Panc1 (cell line): Measurements from ENCODE around the gene MSI2. TPM values are rescaled to one million over a fixed set of nuclear protein-coding genes. Genes with fewer than 3 reads are reported as not detected.

Experiments used
- ATAC-seq: fragments of 200-7000 bp; cut with Tn5 transposase; 2 replicates; pipeline ENCODE4 v1.9.1; 2020; ENCODE audit warnings: mild to moderate bottlenecking, moderate library complexity
- BruUV-seq: library from RNA; stranded (reverse); fragments of 400-500 nt; replicated peaks from 2 replicates; lab custom pipeline; 2021; lab: Mats Ljungman, UMichigan
- CTCF ChIA-PET: fragments of 300-600 bp; sonication (Branson Sonifier 250); formaldehyde crosslinking; loops from one replicate; lab custom pipeline; 2022; ENCODE audit warnings: antibody characterized with exemption; lab: Charles Lee
- POLR2A ChIA-PET: fragments of 300-600 bp; sonication (Branson Sonifier 250); formaldehyde crosslinking; loops from one replicate; lab custom pipeline; 2022; ENCODE audit warnings: antibody characterized with exemption; lab: Charles Lee
- DNase-seq: peaks from one replicate; pipeline ENCODE4 v3.0.0-alpha.2; 2010; ENCODE audit warnings: low read depth, low spot score
- H3K27ac ChIP-seq: 2 replicates; pipeline ENCODE4 v1.5.1; 2011; ENCODE audit warnings: mild to moderate bottlenecking, low read length, inconsistent platforms
- H3K27me3 ChIP-seq: fragments of 200-500 bp; sonication (Bioruptor generic); 2 replicates; pipeline ENCODE4 v1.6.0; 2014; ENCODE audit warnings: low read length, inconsistent platforms; ENCODE audit not compliant: control insufficient read depth, insufficient read depth
- H3K36me3 ChIP-seq: fragments of 200-500 bp; sonication (Bioruptor generic); 2 replicates; pipeline ENCODE4 v1.5.1; 2014; ENCODE audit warnings: inconsistent platforms, mild to moderate bottlenecking, low read length, moderate library complexity; ENCODE audit not compliant: control insufficient read depth, insufficient read depth
- H3K4me1 ChIP-seq: 2 replicates; pipeline ENCODE4 v1.5.1; 2011; ENCODE audit warnings: inconsistent platforms, mild to moderate bottlenecking, low read length, moderate library complexity; ENCODE audit not compliant: control insufficient read depth, insufficient read depth
- H3K4me3 ChIP-seq, 2 experiments: 2 replicates each; pipeline ENCODE4 v1.5.1; 2011 to 2012; ENCODE audit warnings: low read depth in 2 of 2, low read length in 2 of 2, mild to moderate bottlenecking in 2 of 2, inconsistent platforms in 1 of 2, moderate library complexity in 1 of 2
- H3K9me3 ChIP-seq: fragments of 200-500 bp; sonication (Bioruptor generic); 2 replicates; pipeline ENCODE4 v1.5.1; 2014; ENCODE audit warnings: low read depth, mild to moderate bottlenecking, inconsistent platforms, low read length, moderate library complexity; ENCODE audit not compliant: control insufficient read depth, insufficient read depth
- CTCF ChIP-seq: fragments of 450-650 bp; IDR thresholded peaks from 2 replicates; pipeline ENCODE4 v1.5.1; 2017; ENCODE audit warnings: mild to moderate bottlenecking
- POLR2AphosphoS5 ChIP-seq: IDR thresholded peaks from 2 replicates; pipeline ENCODE4 v1.6.1; 2012; ENCODE audit warnings: mild to moderate bottlenecking, low read depth, low read length, moderate library complexity
- REST ChIP-seq, 2 experiments: IDR thresholded peaks; 2 replicates each; pipeline ENCODE4 v1.6.1; 2011 to 2012; ENCODE audit warnings: low read depth in 2 of 2, control low read depth in 1 of 2, low read length in 1 of 2, mild to moderate bottlenecking in 1 of 2, moderate library complexity in 1 of 2; ENCODE audit not compliant: insufficient read depth in 1 of 2
- SIN3A ChIP-seq: IDR thresholded peaks from 2 replicates; pipeline ENCODE4 v1.6.1; 2012; ENCODE audit warnings: low read depth, mild to moderate bottlenecking, low read length, moderate library complexity, borderline replicate concordance; ENCODE audit not compliant: insufficient read depth
- TCF7L2 ChIP-seq: IDR thresholded peaks from 2 replicates; pipeline ENCODE4 v1.6.1; 2011; ENCODE audit warnings: mild to moderate bottlenecking, low read depth, low read length, inconsistent platforms
- in situ Hi-C: cut with HindIII; loops from 2 replicates; pipeline ENCODE4 v1.10.0; 2016; ENCODE audit warnings: low sequenced_read_pairs, low pct_unique_long_range_greater_than_20kb
- intact Hi-C: fragments of 100-400 bp; cut with micrococcal nuclease; formaldehyde crosslinking; loops from one replicate; pipeline ENCODE4 v1.10.0; 2022; ENCODE audit not compliant: unreplicated experiment
- total RNA-seq: library from RNA; stranded (reverse); gene quantifications from one replicate; pipeline ENCODE4 v1.2.1, GENCODE V29; 2021; ENCODE audit not compliant: unreplicated experiment

The MSI2 gene
- total RNA-seq, 1 experiment from 2014 or later = 38.5 TPM

GRCh38 chr17:57438066-57438731 lies 181.9 kb downstream of the MSI2 start:
- CTCF ChIA-PET = no interaction called here
- in situ Hi-C loops (no loop called here), intact Hi-C loops (no loop called here)
- Histone ChIP-seq H3K4me1 (peaks cover 6% of the 10 kb centered on the region; the same call in 1 of the 2 replicates), H3K9me3 (no peaks in the 10 kb centered on the region), H3K27ac (no peak overlapping the region), H3K4me3 (no peak overlapping the region), H3K36me3 (no peaks in the 10 kb centered on the region), H3K27me3 (no peaks in the 10 kb centered on the region)
- DNase-seq (no peak), ATAC-seq (no peak)
- BruUV-seq = no TSS peak
- POLR2A ChIA-PET = no interaction called here
- TF ChIP-seq TCF7L2 (no peak), REST (IDR thresholded peaks at IDR 0.05; ENCODE audit: insufficient read depth in 1 of 2, low read depth in 2 of 2, low read length in 1 of 2) (no peak), CTCF (no peak), POLR2AphosphoS5 (no peak), SIN3A (no peak)

GRCh38 chr17:57439651-57440050 lies 183.3 kb downstream of the MSI2 start:
- no peak for TF ChIP-seq POLR2AphosphoS5
- TF ChIP-seq SIN3A = no peak
- no peak for TF ChIP-seq REST (IDR thresholded peaks at IDR 0.05; ENCODE audit: insufficient read depth in 1 of 2, low read depth in 2 of 2, low read length in 1 of 2)
- TF ChIP-seq TCF7L2 = no peak
- no peak for TF ChIP-seq CTCF
- peaks cover 6% of the 10 kb centered on the region; the same call in 1 of the 2 replicates for H3K4me1 ChIP-seq
- H3K4me3 ChIP-seq = no peak overlapping the region
- no peaks in the 10 kb centered on the region for H3K9me3 ChIP-seq
- ChIA-PET POLR2A (no interaction called here), CTCF (interaction anchor here (0.7 kb wide), 2 partner anchors 27 to 117 kb away, joined by 5 to 7 read pairs; no protein-coding TSS in a partner anchor)
- no peaks in the 10 kb centered on the region for H3K36me3 ChIP-seq
- intact Hi-C loops (no loop called here), in situ Hi-C loops (no loop called here)
- H3K27me3 ChIP-seq = no peaks in the 10 kb centered on the region
- ATAC-seq (no peak), DNase-seq (no peak)
- BruUV-seq = no TSS peak
- H3K27ac ChIP-seq = no peak overlapping the region
